Stimulated activated CD8-positive, alpha-beta memory T cell treated with anti-CD3 and anti-CD28 coated beads, Interleukin-15, amount 100 ng/mL, for 1 hour (primary cell): ENCODE results near the gene CD3G.
A peak's percentile ranks its signal among the peaks of the same experiment; 100 is the strongest.
"Not testable (repeated sequence)": the region's sequence is repeated elsewhere in the genome, so short reads cannot be mapped to it uniquely, and the experiment has no call there.

ENCODE experiments used
- DNase-seq: peaks from one replicate; pipeline ENCODE4 v3.0.0-alpha.2; 2020; ENCODE audit warnings: low read depth

The CD3G gene

GRCh38 chr11:118380571-118380970 is 36.4 kb downstream of the CD3G start:
- DNase-seq = no peak

GRCh38 chr11:118382954-118383353 is 38.8 kb downstream of the CD3G start:
- no peak for DNase-seq

GRCh38 chr11:118383657-118384056 is 39.5 kb downstream of the CD3G start:
- DNase-seq = no peak

- DNase-seq = no peak
These were observed 52.0 kb downstream of the CD3G start for GRCh38 chr11:118396097-118396501.

- no peak for DNase-seq
These were observed 53.3 kb downstream of the CD3G start for GRCh38 chr11:118397448-118397847.

- DNase-seq = no peak
These were observed 54.8 kb downstream of the CD3G start for GRCh38 chr11:118398791-118399559.

GRCh38 chr11:118401151-118401879 is 57.2 kb downstream of the CD3G start, which contains the start of gene ATP5MG:
Gene ATP5MG (plus strand): TSS chr11:118401606. CDS start chr11:118401666, 60 bp downstream.
- DNase-seq = peak; percentile 91

- no peak for DNase-seq
These were observed 57.9 kb downstream of the CD3G start for GRCh38 chr11:118401880-118402590.

GRCh38 chr11:118402594-118402993 is 58.5 kb downstream of the CD3G start:
- DNase-seq = not testable (repeated sequence)
